BE2C (cell line): ENCODE results near the gene GADD45G.

Source experiments
- DNase-seq: peaks from one replicate; pipeline ENCODE4 v3.0.0-alpha.2; 2020
- H3K27me3 ChIP-seq: fragments of 250-450 bp; sonication (Bioruptor Pico); 2 replicates; pipeline ENCODE4 v1.5.1; 2020; ENCODE audit warnings: mild to moderate bottlenecking
- H3K36me3 ChIP-seq: fragments of 250-450 bp; sonication (Bioruptor Pico); 2 replicates; pipeline ENCODE4 v1.5.1; 2020; ENCODE audit warnings: mild to moderate bottlenecking
- H3K4me1 ChIP-seq: fragments of 250-450 bp; sonication (Bioruptor Pico); 2 replicates; pipeline ENCODE4 v1.5.1; 2020
- H3K4me3 ChIP-seq: 2 replicates; pipeline ENCODE4 v1.5.1; 2011; ENCODE audit warnings: low read depth, low read length
- H3K9me3 ChIP-seq: fragments of 250-450 bp; sonication (Bioruptor Pico); 2 replicates; pipeline ENCODE4 v1.5.1; 2020
- TF ChIP-seq, protein P1 (sequence below): IDR thresholded peaks from 2 replicates; pipeline ENCODE4 v1.5.1; 2012; ENCODE audit warnings: mild to moderate bottlenecking, low read depth, low read length

The GADD45G gene

DNA sequence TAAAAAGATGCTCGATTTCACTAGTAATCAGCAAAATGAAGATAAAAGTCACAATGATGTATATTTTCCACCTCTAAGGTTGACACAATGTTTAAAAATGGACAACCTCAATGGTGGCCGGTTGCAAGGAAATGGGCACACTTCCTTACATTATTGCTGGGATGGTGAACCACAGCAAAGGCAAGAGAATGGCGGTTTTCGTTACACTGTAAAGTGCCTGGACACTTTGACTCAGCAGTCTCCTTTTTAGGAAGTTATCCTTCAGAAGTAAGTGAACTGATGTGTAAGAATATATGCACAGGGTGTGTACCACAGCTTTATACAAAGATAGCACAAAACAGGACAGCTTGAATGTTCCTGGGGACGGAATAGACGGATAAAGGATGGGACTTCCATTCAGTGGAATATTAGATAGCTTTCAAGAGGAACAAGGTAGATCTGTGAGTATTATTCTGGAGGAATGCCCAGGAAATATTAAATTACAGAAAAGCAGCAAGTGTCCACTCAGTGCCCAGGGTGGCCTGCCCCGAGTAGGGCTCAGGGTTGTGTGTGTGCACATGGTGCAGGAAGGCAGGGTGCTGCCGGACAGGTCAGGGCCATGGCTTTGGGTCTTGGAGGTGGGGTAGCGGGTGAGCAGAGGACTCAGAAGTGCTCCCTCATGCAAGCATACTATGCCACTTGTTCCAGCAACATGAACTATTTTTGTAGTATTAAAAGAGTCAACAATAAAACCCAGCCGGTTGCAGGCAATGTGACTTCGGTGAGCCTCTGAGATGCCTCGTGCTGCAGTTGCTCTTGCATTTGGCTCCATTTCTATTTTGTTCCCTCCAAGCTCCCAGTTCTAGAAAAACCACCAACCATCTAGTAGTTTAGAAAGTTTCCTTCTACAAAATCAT lies 24.5 kb downstream of the GADD45G start:
- H3K27me3 ChIP-seq, result no peaks in the 10 kb centered on the region
- TF ChIP-seq, protein P1, sequence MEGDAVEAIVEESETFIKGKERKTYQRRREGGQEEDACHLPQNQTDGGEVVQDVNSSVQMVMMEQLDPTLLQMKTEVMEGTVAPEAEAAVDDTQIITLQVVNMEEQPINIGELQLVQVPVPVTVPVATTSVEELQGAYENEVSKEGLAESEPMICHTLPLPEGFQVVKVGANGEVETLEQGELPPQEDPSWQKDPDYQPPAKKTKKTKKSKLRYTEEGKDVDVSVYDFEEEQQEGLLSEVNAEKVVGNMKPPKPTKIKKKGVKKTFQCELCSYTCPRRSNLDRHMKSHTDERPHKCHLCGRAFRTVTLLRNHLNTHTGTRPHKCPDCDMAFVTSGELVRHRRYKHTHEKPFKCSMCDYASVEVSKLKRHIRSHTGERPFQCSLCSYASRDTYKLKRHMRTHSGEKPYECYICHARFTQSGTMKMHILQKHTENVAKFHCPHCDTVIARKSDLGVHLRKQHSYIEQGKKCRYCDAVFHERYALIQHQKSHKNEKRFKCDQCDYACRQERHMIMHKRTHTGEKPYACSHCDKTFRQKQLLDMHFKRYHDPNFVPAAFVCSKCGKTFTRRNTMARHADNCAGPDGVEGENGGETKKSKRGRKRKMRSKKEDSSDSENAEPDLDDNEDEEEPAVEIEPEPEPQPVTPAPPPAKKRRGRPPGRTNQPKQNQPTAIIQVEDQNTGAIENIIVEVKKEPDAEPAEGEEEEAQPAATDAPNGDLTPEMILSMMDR, result no peak
- DNase-seq, result no peak
- H3K4me1 ChIP-seq, result no peaks in the 10 kb centered on the region
- H3K9me3 ChIP-seq, result no peaks in the 10 kb centered on the region
- no peak overlapping the region for H3K4me3 ChIP-seq
- H3K36me3 ChIP-seq, result no peaks in the 10 kb centered on the region

- no peaks in the 10 kb centered on the region for H3K27me3 ChIP-seq
- TF ChIP-seq, protein P1, result no peak
- no peaks in the 10 kb centered on the region for H3K9me3 ChIP-seq
- DNase-seq, result no peak
- no peaks in the 10 kb centered on the region for H3K4me1 ChIP-seq
- no peaks in the 10 kb centered on the region for H3K36me3 ChIP-seq
- no peak overlapping the region for H3K4me3 ChIP-seq
Measured at GRCh38 chr9:89630508-89630907, 25.7 kb downstream of the GADD45G start.

DNA sequence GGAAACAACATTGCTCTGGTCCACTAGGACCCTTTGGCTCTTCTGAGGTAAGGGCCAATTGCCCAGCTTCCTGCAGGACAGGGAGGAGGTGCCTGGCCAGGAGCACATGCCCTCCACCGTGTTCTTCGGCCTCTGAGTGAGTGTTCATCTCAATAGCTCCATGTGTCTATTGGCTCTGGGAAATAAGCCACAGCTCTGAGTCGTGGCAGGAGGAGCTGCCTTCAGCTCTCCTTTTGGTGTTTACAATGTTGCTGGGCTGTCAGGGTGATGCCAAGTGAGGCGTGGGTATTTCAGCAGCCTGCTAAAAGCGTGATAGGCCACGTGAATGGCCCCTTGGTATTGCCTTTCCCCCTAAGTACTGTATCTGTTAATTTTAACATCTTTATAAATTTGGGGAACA lies 26.6 kb downstream of the GADD45G start:
- TF ChIP-seq, protein P1, result no peak

GRCh38 chr9:89632192-89632733 lies 27.5 kb downstream of the GADD45G start:
- DNase-seq, result no peak
- no peak overlapping the region for H3K4me3 ChIP-seq
- H3K4me1 ChIP-seq, result no peaks in the 10 kb centered on the region
- TF ChIP-seq, protein P1, result no peak
- no peaks in the 10 kb centered on the region for H3K27me3 ChIP-seq
- H3K9me3 ChIP-seq, result no peaks in the 10 kb centered on the region
- no peaks in the 10 kb centered on the region for H3K36me3 ChIP-seq

More for the DNA sequence above, 26.6 kb downstream of the GADD45G start:
- Histone ChIP-seq H3K27me3 (no peaks in the 10 kb centered on the region), H3K36me3 (no peaks in the 10 kb centered on the region), H3K4me1 (no peaks in the 10 kb centered on the region), H3K9me3 (no peaks in the 10 kb centered on the region), H3K4me3 (no peak overlapping the region)
- DNase-seq, result no peak

DNA sequence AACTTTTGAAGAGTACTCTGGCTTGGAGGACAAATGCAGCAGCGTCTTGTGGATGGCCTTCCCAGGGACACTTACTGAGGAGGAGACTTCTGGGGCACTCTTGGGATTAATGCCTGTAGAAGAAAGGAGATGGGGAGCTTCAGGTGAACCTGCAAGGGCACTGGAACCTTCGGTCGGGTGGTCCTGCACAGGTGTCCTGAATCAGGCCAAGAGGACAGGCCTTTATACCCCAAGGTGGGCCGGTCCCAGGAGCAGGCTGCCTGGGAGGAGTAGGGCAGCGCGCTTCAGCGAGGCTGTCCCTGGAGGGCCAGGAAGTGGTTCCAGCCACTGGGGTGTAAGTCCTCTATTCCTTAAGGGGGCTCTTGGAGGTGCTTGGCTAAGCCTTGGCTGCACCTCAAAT lies 27.9 kb downstream of the GADD45G start:
- Histone ChIP-seq H3K36me3 (no peaks in the 10 kb centered on the region), H3K4me3 (no peak overlapping the region), H3K27me3 (no peaks in the 10 kb centered on the region), H3K4me1 (no peaks in the 10 kb centered on the region), H3K9me3 (no peaks in the 10 kb centered on the region)
- TF ChIP-seq, protein P1, result no peak
- no peak for DNase-seq

GRCh38 chr9:89633404-89633803 lies 28.6 kb downstream of the GADD45G start:
- Histone ChIP-seq H3K4me3 (no peak overlapping the region), H3K36me3 (no peaks in the 10 kb centered on the region), H3K4me1 (no peaks in the 10 kb centered on the region), H3K9me3 (no peaks in the 10 kb centered on the region), H3K27me3 (no peaks in the 10 kb centered on the region)
- DNase-seq, result no peak
- TF ChIP-seq, protein P1, result no peak
